Fibroblast of pulmonary artery (primary cell): ENCODE results near the gene FTL.
A peak's percentile ranks its signal among the peaks of the same experiment; 100 is the strongest.

Experiments
- DNase-seq: peaks from one replicate; pipeline ENCODE4 v3.0.0-alpha.2; 2010; ENCODE audit warnings: low read depth
- H3K4me3 ChIP-seq: replicated peaks from 2 replicates; pipeline ENCODE4 v1.5.1; 2011; ENCODE audit warnings: low read depth, mild to moderate bottlenecking, control low read depth, low read length, moderate library complexity
- CTCF ChIP-seq: IDR thresholded peaks from 2 replicates; pipeline ENCODE4 v1.5.1; 2011; ENCODE audit warnings: mild to moderate bottlenecking, control low read depth, low read length, inconsistent platforms; ENCODE audit errors: missing control alignments

FTL gene

GRCh38 chr19:48967346-48968178, 2.5 kb downstream of the FTL start:
- DNase-seq, result peak; percentile 90
- peak overlapping the region; percentile 99 for H3K4me3 ChIP-seq
- no peak for TF ChIP-seq CTCF

- DNase-seq, result peak; percentile 76
- TF ChIP-seq CTCF, result no peak
- peak overlapping the region; percentile 99 for H3K4me3 ChIP-seq
Observed at GRCh38 chr19:48968179-48968661, 3.1 kb downstream of the FTL start.

- no peak overlapping the region for H3K4me3 ChIP-seq
- no peak for TF ChIP-seq CTCF
- DNase-seq, result no peak
Observed at GRCh38 chr19:48968813-48969218, 3.7 kb downstream of the FTL start.

- H3K4me3 ChIP-seq, result no peak overlapping the region
- TF ChIP-seq CTCF, result no peak
- DNase-seq, result no peak
Observed at GRCh38 chr19:48969276-48970138, 4.4 kb downstream of the FTL start.

- no peak overlapping the region for H3K4me3 ChIP-seq
- no peak for DNase-seq
- no peak for TF ChIP-seq CTCF
Observed at GRCh38 chr19:48970139-48970766, 5.1 kb downstream of the FTL start.

GRCh38 chr19:48970923-48971395, 5.8 kb downstream of the FTL start:
- no peak overlapping the region for H3K4me3 ChIP-seq
- TF ChIP-seq CTCF, result peak; percentile 96
- peak; percentile 85 for DNase-seq
